ENCODE measurements around the gene AATF.

GRCh38 chr17:36999471-36999870, 50.7 kb downstream of the AATF start:
- TF ChIP-seq GATA3 (IDR thresholded peaks at IDR 0.05; ENCODE audit: low read depth, low read length): no peak
- TF ChIP-seq GATA2 (IDR thresholded peaks at IDR 0.05; ENCODE audit: low read depth, low read length): no peak

Measured in SH-SY5Y (cell line).